NCI-H2029 treated with DMSO at 0.1 percent for 48 hours (cell line): ENCODE data around the gene JARID2.
A peak's percentile ranks its signal among the peaks of the same experiment; 100 is the strongest.

Source experiments
- DNase-seq: peaks from one replicate; lab custom pipeline; 2025; lab: John Stamatoyannopoulos, UW

Gene JARID2

GRCh38 chr6:15441981-15442380 lies 196.1 kb downstream of the JARID2 start:
- no peak for DNase-seq

GRCh38 chr6:15442467-15442866 lies 196.6 kb downstream of the JARID2 start:
- no peak for DNase-seq

GRCh38 chr6:15443119-15443830 lies 197.4 kb downstream of the JARID2 start:
- no peak for DNase-seq

GRCh38 chr6:15444081-15444731 lies 198.3 kb downstream of the JARID2 start:
- DNase-seq: peak; percentile 33

- DNase-seq: peak; percentile 71
These were observed 199.0 kb downstream of the JARID2 start for GRCh38 chr6:15444881-15445280.

GRCh38 chr6:15447546-15448267 lies 201.8 kb downstream of the JARID2 start:
- DNase-seq: no peak

GRCh38 chr6:15449011-15449410 lies 203.1 kb downstream of the JARID2 start:
- no peak for DNase-seq

- no peak for DNase-seq
These were observed 205.9 kb downstream of the JARID2 start for GRCh38 chr6:15451738-15452137.

GRCh38 chr6:15452182-15452941 lies 206.5 kb downstream of the JARID2 start:
- no peak for DNase-seq

- DNase-seq: no peak
These were observed 207.3 kb downstream of the JARID2 start for GRCh38 chr6:15453186-15453585.

- no peak for DNase-seq
These were observed 207.8 kb downstream of the JARID2 start for GRCh38 chr6:15453622-15454021.

- no peak for DNase-seq
These were observed 210.6 kb downstream of the JARID2 start for GRCh38 chr6:15456422-15456821.

- no peak for DNase-seq
These were observed 211.3 kb downstream of the JARID2 start for GRCh38 chr6:15457121-15457650.

- DNase-seq: no peak
These were observed 212.2 kb downstream of the JARID2 start for GRCh38 chr6:15458021-15458459.

GRCh38 chr6:15460110-15460727 lies 214.3 kb downstream of the JARID2 start:
- no peak for DNase-seq

GRCh38 chr6:15461127-15461944 lies 215.5 kb downstream of the JARID2 start:
- DNase-seq: peak; percentile 26

- DNase-seq: no peak
These were observed 216.4 kb downstream of the JARID2 start for GRCh38 chr6:15462256-15462655.

GRCh38 chr6:15462717-15463525 lies 217.1 kb downstream of the JARID2 start:
- DNase-seq: no peak

GRCh38 chr6:15464211-15464725 lies 218.4 kb downstream of the JARID2 start:
- DNase-seq: peak; percentile 20

GRCh38 chr6:15465212-15465611 lies 219.3 kb downstream of the JARID2 start:
- DNase-seq: no peak
